ENCODE data around the gene WRAP73.

The WRAP73 gene

GRCh38 chr1:3636080-3636479, 13.8 kb downstream of the WRAP73 start:
- TF ChIP-seq, protein P1, sequence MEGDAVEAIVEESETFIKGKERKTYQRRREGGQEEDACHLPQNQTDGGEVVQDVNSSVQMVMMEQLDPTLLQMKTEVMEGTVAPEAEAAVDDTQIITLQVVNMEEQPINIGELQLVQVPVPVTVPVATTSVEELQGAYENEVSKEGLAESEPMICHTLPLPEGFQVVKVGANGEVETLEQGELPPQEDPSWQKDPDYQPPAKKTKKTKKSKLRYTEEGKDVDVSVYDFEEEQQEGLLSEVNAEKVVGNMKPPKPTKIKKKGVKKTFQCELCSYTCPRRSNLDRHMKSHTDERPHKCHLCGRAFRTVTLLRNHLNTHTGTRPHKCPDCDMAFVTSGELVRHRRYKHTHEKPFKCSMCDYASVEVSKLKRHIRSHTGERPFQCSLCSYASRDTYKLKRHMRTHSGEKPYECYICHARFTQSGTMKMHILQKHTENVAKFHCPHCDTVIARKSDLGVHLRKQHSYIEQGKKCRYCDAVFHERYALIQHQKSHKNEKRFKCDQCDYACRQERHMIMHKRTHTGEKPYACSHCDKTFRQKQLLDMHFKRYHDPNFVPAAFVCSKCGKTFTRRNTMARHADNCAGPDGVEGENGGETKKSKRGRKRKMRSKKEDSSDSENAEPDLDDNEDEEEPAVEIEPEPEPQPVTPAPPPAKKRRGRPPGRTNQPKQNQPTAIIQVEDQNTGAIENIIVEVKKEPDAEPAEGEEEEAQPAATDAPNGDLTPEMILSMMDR (IDR thresholded peaks at IDR 0.05; ENCODE audit: insufficient read depth, low read depth, low read length, missing control alignments), result no peak
- DNase-seq (ENCODE audit: low read depth), result no peak
- no peak overlapping the region for H3K4me3 ChIP-seq (ENCODE audit: low read length)

DNA sequence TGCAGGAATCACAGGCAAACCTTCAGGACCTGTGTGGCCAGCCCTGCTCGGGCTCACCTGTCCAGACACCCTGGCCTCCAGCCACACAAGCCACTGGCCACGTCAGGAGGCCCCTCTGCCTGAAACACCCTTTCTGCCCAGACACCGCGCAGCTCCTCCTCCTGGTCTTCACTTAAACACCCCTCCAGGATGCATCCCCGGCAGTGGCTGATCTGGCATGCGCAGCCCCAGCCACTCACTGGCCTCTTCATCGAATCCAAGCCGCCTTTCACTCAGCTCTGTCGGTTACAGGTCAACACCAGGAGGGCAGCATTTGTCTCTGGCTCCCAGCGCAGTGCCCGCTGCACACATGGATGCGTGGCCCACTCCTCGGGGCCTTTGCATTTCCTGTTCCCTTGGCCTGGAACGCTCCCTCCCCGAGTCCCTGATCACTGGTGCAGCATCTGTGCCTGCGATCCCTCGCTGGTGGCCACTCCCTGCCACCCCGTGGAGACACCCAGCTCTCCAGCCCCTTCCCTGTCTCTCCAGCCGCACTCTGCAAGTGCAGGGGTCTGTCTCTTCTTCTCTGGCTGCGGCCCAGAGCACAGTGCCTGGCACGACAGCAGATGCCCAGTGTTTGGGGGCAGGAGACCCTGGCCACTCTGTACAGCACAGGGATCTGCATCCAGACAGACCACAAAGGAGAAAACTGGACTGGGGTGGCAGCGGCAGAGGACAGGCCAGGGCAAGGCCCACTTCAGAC, 15.7 kb downstream of the WRAP73 start:
- no peak for DNase-seq (ENCODE audit: low read depth)
- H3K4me3 ChIP-seq (ENCODE audit: low read length), result no peak overlapping the region
- TF ChIP-seq, protein P1 (IDR thresholded peaks at IDR 0.05; ENCODE audit: insufficient read depth, low read depth, low read length, missing control alignments), result no peak

- no peak for DNase-seq (ENCODE audit: low read depth)
- TF ChIP-seq, protein P1 (IDR thresholded peaks at IDR 0.05; ENCODE audit: insufficient read depth, low read depth, low read length, missing control alignments), result no peak
These were observed 16.4 kb downstream of the WRAP73 start for GRCh38 chr1:3633344-3634058.

GRCh38 chr1:3632716-3633343, 17.1 kb downstream of the WRAP73 start:
- DNase-seq (ENCODE audit: low read depth), result no peak
- TF ChIP-seq, protein P1 (IDR thresholded peaks at IDR 0.05; ENCODE audit: insufficient read depth, low read depth, low read length, missing control alignments), result no peak
- no peak overlapping the region for H3K4me3 ChIP-seq (ENCODE audit: low read length)

More at GRCh38 chr1:3633344-3634058, 16.4 kb downstream of the WRAP73 start:
- H3K4me3 ChIP-seq (ENCODE audit: low read length), result no peak overlapping the region

DNA sequence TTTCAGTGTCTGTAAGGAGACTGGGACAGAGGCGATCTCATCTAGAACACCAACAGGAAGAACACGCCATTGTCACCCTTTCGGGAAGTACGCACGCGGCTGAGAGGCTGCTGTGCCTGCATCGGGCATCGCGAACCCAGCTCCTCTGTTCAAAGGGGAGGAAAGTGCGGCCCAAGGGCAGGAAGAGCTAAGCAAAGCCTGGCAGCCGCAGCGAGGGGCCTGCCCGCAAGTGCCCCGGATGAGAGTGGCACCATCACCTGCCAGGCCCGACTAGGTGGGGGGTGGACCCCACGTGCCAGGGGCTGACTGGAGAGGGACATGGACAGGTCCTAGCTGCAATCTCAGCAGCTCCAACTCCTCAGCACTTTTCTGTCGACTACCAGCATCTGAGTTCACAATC, 17.6 kb downstream of the WRAP73 start:
- no peak overlapping the region for H3K4me3 ChIP-seq (ENCODE audit: low read length)
- TF ChIP-seq, protein P1 (IDR thresholded peaks at IDR 0.05; ENCODE audit: insufficient read depth, low read depth, low read length, missing control alignments), result no peak
- DNase-seq (ENCODE audit: low read depth), result no peak

GRCh38 chr1:3631320-3632260, 18.3 kb downstream of the WRAP73 start:
- DNase-seq (ENCODE audit: low read depth), result no peak
- TF ChIP-seq, protein P1 (IDR thresholded peaks at IDR 0.05; ENCODE audit: insufficient read depth, low read depth, low read length, missing control alignments), result no peak
- no peak overlapping the region for H3K4me3 ChIP-seq (ENCODE audit: low read length)
